HEK293 (cell line): ENCODE results near the gene PTCRA.

Experiments used
- ELK4 ChIP-seq: IDR thresholded peaks from 2 replicates; pipeline ENCODE4 v1.6.1; 2011; ENCODE audit warnings: mild to moderate bottlenecking, low read depth, low read length, borderline replicate concordance
- KLF16 ChIP-seq: fragments of 450-650 bp; formaldehyde crosslinking; IDR thresholded peaks from 2 replicates; pipeline ENCODE4 v1.5.1; 2017; ENCODE audit warnings: missing biosample characterization, missing genetic modification characterization
- REPIN1 ChIP-seq: fragments of 450-650 bp; formaldehyde crosslinking; IDR thresholded peaks from 2 replicates; pipeline ENCODE4 v1.5.1; 2017; ENCODE audit warnings: missing biosample characterization, missing genetic modification characterization, low read depth
- TCF7L2 ChIP-seq: IDR thresholded peaks from 2 replicates; pipeline ENCODE4 v1.6.1; 2011; ENCODE audit warnings: low read depth, mild to moderate bottlenecking, inconsistent platforms, low read length, moderate library complexity, borderline replicate concordance
- YY1 ChIP-seq: fragments of 450-650 bp; formaldehyde crosslinking; IDR thresholded peaks from 2 replicates; pipeline ENCODE4 v1.5.1; 2018; ENCODE audit warnings: missing biosample characterization, missing genetic modification characterization
- ZFP41 ChIP-seq: fragments of 450-650 bp; formaldehyde crosslinking; IDR thresholded peaks from 2 replicates; pipeline ENCODE4 v1.5.1; 2016; ENCODE audit warnings: missing biosample characterization, missing genetic modification characterization, borderline replicate concordance
- ZIC2 ChIP-seq: fragments of 450-650 bp; formaldehyde crosslinking; IDR thresholded peaks from 2 replicates; pipeline ENCODE4 v1.5.1; 2016; ENCODE audit warnings: missing biosample characterization, missing genetic modification characterization
- ZNF148 ChIP-seq: fragments of 450-650 bp; formaldehyde crosslinking; IDR thresholded peaks from 2 replicates; pipeline ENCODE4 v1.5.0; 2017; ENCODE audit warnings: missing biosample characterization, missing genetic modification characterization, borderline replicate concordance
- ZNF16 ChIP-seq: fragments of 450-650 bp; formaldehyde crosslinking; IDR thresholded peaks from 2 replicates; pipeline ENCODE4 v1.5.1; 2016; ENCODE audit warnings: low read depth, missing biosample characterization, missing genetic modification characterization
- ZNF214 ChIP-seq: fragments of 450-650 bp; formaldehyde crosslinking; IDR thresholded peaks from 2 replicates; pipeline ENCODE4 v1.5.1; 2017; ENCODE audit warnings: missing biosample characterization, mild to moderate bottlenecking, missing genetic modification characterization, borderline replicate concordance
- ZNF324 ChIP-seq: fragments of 450-650 bp; formaldehyde crosslinking; IDR thresholded peaks from 2 replicates; pipeline ENCODE4 v1.5.1; 2016; ENCODE audit warnings: missing biosample characterization, missing genetic modification characterization
- ZNF335 ChIP-seq: fragments of 450-650 bp; formaldehyde crosslinking; conservative IDR thresholded peaks from 2 replicates; pipeline ENCODE4 v1.5.1; 2016; ENCODE audit warnings: missing biosample characterization, missing genetic modification characterization
- ZNF473 ChIP-seq: fragments of 450-650 bp; formaldehyde crosslinking; IDR thresholded peaks from 2 replicates; pipeline ENCODE4 v1.5.1; 2017; ENCODE audit warnings: missing biosample characterization, missing genetic modification characterization
- ZNF530 ChIP-seq: fragments of 450-650 bp; formaldehyde crosslinking; IDR thresholded peaks from 2 replicates; pipeline ENCODE4 v1.5.1; 2016; ENCODE audit warnings: low read depth, missing biosample characterization, missing genetic modification characterization
- ZNF571 ChIP-seq: fragments of 450-650 bp; formaldehyde crosslinking; IDR thresholded peaks from 2 replicates; pipeline ENCODE4 v1.5.0; 2017; ENCODE audit warnings: missing biosample characterization, missing genetic modification characterization
- ZNF621 ChIP-seq: fragments of 450-650 bp; formaldehyde crosslinking; IDR thresholded peaks from 2 replicates; pipeline ENCODE4 v1.5.1; 2017; ENCODE audit warnings: missing biosample characterization, missing genetic modification characterization
- ZNF660 ChIP-seq: fragments of 450-650 bp; IDR thresholded peaks from 2 replicates; pipeline ENCODE4 v1.5.1; 2018; ENCODE audit warnings: missing biosample characterization, mild to moderate bottlenecking, missing genetic modification characterization
- ZNF664 ChIP-seq: fragments of 450-650 bp; formaldehyde crosslinking; IDR thresholded peaks from 2 replicates; pipeline ENCODE4 v1.5.1; 2016; ENCODE audit warnings: missing biosample characterization, missing genetic modification characterization
- ZNF670 ChIP-seq: fragments of 450-650 bp; formaldehyde crosslinking; IDR thresholded peaks from 2 replicates; pipeline ENCODE4 v1.5.1; 2016; ENCODE audit warnings: missing biosample characterization, missing genetic modification characterization, low read depth
- ZNF677 ChIP-seq: fragments of 450-650 bp; IDR thresholded peaks from 2 replicates; pipeline ENCODE4 v1.5.0; 2018; ENCODE audit warnings: missing biosample characterization, mild to moderate bottlenecking, missing genetic modification characterization, moderate library complexity
- ZSCAN23 ChIP-seq: fragments of 450-650 bp; formaldehyde crosslinking; IDR thresholded peaks from 2 replicates; pipeline ENCODE4 v1.5.1; 2016; ENCODE audit warnings: missing biosample characterization, missing genetic modification characterization
- ZSCAN30 ChIP-seq: fragments of 450-650 bp; IDR thresholded peaks from 2 replicates; pipeline ENCODE4 v1.5.1; 2018; ENCODE audit warnings: missing biosample characterization, mild to moderate bottlenecking, missing genetic modification characterization, moderate library complexity
- TF ChIP-seq, protein P1 (sequence below): sonication (generic); formaldehyde crosslinking; IDR thresholded peaks from 2 replicates; pipeline ENCODE4 v1.8.1; 2022; ENCODE audit warnings: mild to moderate bottlenecking, moderate library complexity, missing genetic modification reagents
- TF ChIP-seq, protein P2 (sequence below): fragments of 450-650 bp; formaldehyde crosslinking; IDR thresholded peaks from 2 replicates; pipeline ENCODE4 v1.5.1; 2016; ENCODE audit warnings: missing biosample characterization, missing genetic modification characterization, borderline replicate concordance
- TF ChIP-seq, protein P3 (sequence below): fragments of 450-650 bp; formaldehyde crosslinking; IDR thresholded peaks from 2 replicates; pipeline ENCODE4 v1.5.1; 2016; ENCODE audit warnings: missing biosample characterization, missing genetic modification characterization, low read depth
- TF ChIP-seq, protein P4 (sequence below): fragments of 450-650 bp; formaldehyde crosslinking; IDR thresholded peaks from 2 replicates; pipeline ENCODE4 v1.5.1; 2016; ENCODE audit warnings: missing biosample characterization, missing genetic modification characterization

The PTCRA gene

DNA sequence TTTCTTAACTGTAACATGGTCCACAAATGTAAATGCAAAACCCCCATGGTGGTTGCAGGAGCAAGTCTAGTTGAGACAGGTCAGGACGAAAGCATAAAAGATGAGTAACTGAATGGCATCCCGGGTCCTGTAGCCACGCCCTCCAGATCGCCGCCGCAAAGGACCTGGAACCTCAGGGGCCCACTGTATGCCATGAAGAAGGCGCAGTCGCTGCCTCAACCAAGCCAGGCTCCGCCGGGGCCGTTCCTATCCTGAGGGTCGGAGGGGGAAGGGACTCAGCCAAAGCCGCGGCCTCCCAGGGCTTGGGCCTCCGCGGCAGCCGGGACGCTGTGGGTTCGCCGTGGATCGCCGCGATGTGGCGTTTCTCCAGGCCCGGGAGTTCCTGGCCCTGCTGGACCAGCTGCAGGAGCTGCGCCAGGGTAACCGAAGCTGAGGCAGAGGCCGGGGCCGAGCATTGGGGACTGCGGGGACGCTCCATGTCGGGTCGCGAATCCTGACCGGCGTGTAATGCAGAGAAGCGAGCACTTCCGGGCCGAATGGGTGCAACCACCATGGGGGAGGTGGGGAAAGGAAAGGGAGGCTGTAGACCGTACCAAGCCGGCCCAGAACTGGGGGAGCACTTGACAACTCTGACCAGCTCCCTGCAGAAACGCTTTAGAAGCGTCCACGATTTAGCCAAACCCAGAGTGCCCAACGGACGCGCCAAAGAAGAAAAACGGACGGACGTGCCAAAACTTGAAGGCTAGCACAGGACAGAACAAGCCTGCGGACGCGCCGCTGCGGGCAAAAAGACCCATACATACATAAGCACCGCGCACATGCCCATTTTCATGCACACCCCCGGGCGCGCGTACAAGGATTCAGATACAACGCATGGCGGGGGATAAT lies 25.3 kb upstream of the PTCRA start (continued):
- TF ChIP-seq ZNF148 (tag by site-specific recombination) (no peak), ZNF621 (tag by site-specific recombination) (no peak), ZNF214 (tag by site-specific recombination) (no peak), ZNF473 (tag by site-specific recombination) (no peak), ZFP41 (no peak), ZNF324 (tag by site-specific recombination) (peak; percentile 94), ZNF670 (tag by site-specific recombination) (no peak), ZNF664 (tag by site-specific recombination) (no peak), ZNF530 (tag by site-specific recombination) (no peak), ZNF677 (no peak), TCF7L2 (no peak), ZIC2 (tag by site-specific recombination) (peak; percentile 35; the same call in 1 of the 2 replicates), ZNF571 (tag by site-specific recombination) (no peak), ZNF660 (peak; percentile 57; the same call in 1 of the 2 replicates), ZNF335 (tag by site-specific recombination) (peak; percentile 96), KLF16 (tag by site-specific recombination) (peak; percentile 45; the same call in 1 of the 2 replicates), ZSCAN23 (tag by site-specific recombination) (no peak), ZSCAN30 (peak; percentile 97), YY1 (tag by site-specific recombination) (peak; percentile 69), REPIN1 (tag by site-specific recombination) (peak; percentile 95), ELK4 (no peak), ZNF16 (tag by site-specific recombination) (no peak)
- TF ChIP-seq, protein P1, sequence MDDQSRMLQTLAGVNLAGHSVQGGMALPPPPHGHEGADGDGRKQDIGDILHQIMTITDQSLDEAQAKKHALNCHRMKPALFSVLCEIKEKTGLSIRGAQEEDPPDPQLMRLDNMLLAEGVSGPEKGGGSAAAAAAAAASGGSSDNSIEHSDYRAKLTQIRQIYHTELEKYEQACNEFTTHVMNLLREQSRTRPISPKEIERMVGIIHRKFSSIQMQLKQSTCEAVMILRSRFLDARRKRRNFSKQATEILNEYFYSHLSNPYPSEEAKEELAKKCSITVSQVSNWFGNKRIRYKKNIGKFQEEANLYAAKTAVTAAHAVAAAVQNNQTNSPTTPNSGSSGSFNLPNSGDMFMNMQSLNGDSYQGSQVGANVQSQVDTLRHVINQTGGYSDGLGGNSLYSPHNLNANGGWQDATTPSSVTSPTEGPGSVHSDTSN (CRISPR knock-in tag), result no peak
- TF ChIP-seq, protein P2, sequence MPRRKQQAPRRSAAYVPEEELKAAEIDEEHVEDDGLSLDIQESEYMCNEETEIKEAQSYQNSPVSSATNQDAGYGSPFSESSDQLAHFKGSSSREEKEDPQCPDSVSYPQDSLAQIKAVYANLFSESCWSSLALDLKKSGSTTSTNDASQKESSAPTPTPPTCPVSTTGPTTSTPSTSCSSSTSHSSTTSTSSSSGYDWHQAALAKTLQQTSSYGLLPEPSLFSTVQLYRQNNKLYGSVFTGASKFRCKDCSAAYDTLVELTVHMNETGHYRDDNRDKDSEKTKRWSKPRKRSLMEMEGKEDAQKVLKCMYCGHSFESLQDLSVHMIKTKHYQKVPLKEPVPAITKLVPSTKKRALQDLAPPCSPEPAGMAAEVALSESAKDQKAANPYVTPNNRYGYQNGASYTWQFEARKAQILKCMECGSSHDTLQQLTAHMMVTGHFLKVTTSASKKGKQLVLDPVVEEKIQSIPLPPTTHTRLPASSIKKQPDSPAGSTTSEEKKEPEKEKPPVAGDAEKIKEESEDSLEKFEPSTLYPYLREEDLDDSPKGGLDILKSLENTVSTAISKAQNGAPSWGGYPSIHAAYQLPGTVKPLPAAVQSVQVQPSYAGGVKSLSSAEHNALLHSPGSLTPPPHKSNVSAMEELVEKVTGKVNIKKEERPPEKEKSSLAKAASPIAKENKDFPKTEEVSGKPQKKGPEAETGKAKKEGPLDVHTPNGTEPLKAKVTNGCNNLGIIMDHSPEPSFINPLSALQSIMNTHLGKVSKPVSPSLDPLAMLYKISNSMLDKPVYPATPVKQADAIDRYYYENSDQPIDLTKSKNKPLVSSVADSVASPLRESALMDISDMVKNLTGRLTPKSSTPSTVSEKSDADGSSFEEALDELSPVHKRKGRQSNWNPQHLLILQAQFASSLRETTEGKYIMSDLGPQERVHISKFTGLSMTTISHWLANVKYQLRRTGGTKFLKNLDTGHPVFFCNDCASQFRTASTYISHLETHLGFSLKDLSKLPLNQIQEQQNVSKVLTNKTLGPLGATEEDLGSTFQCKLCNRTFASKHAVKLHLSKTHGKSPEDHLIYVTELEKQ, result no peak; the same call in 1 of the 2 replicates
- TF ChIP-seq, protein P3, sequence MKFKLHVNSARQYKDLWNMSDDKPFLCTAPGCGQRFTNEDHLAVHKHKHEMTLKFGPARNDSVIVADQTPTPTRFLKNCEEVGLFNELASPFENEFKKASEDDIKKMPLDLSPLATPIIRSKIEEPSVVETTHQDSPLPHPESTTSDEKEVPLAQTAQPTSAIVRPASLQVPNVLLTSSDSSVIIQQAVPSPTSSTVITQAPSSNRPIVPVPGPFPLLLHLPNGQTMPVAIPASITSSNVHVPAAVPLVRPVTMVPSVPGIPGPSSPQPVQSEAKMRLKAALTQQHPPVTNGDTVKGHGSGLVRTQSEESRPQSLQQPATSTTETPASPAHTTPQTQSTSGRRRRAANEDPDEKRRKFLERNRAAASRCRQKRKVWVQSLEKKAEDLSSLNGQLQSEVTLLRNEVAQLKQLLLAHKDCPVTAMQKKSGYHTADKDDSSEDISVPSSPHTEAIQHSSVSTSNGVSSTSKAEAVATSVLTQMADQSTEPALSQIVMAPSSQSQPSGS (tag by site-specific recombination), result no peak
- TF ChIP-seq, protein P4, sequence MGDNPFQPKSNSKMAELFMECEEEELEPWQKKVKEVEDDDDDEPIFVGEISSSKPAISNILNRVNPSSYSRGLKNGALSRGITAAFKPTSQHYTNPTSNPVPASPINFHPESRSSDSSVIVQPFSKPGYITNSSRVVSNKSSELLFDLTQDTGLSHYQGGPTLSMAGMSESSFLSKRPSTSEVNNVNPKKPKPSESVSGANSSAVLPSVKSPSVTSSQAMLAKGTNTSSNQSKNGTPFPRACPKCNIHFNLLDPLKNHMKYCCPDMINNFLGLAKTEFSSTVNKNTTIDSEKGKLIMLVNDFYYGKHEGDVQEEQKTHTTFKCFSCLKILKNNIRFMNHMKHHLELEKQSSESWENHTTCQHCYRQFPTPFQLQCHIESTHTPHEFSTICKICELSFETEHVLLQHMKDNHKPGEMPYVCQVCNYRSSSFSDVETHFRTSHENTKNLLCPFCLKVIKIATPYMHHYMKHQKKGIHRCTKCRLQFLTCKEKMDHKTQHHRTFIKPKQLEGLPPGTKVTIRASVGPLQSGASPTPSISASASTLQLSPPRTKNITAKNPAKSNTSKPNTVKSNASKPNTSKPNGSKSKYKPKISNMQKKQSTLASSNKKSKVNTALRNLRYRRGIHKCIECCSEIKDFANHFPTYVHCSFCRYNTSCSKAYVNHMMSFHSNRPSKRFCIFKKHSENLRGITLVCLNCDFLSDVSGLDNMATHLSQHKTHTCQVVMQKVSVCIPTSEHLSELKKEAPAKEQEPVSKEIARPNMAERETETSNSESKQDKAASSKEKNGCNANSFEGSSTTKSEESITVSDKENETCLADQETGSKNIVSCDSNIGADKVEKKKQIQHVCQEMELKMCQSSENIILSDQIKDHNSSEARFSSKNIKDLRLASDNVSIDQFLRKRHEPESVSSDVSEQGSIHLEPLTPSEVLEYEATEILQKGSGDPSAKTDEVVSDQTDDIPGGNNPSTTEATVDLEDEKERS (tag by site-specific recombination), result no peak
